NT2/D1 (cell line): ENCODE measurements around the gene RMRP.

Experiments used
- SUZ12 ChIP-seq: IDR thresholded peaks from 2 replicates; pipeline ENCODE4 v1.6.1; 2011; ENCODE audit not compliant: insufficient read length, insufficient read depth; ENCODE audit errors: extremely low read depth
- YY1 ChIP-seq: IDR thresholded peaks from 2 replicates; pipeline ENCODE4 v1.6.1; 2011; ENCODE audit not compliant: insufficient read length, insufficient read depth
- ZNF274 ChIP-seq: IDR thresholded peaks from 2 replicates; pipeline ENCODE4 v1.6.1; 2011; ENCODE audit warnings: mild to moderate bottlenecking, low read depth, low read length

DNA sequence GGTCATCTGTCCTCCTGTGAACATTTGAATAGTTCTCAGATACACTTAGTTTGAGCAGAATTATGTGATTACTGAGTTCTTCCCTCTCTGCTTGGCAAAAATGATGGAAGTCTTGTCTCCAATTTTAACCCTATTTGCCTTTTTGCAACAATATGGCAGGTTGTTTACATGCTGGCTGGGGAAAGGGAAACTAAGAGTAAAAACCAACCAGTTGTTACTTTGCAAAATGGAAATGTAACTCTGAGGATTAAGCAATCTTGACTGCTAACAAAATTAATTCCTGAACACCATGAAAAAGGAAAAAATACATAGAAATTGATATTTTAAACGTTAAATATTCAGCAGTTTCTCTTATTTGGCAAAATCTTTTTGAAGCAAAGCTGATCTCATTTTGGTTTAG, 18.2 kb downstream of the RMRP start:
- no peak for TF ChIP-seq YY1
- no peak for TF ChIP-seq ZNF274
- TF ChIP-seq SUZ12 = no peak
